ENCODE data around the gene PTPN21. TPM values are rescaled to one million over a fixed set of nuclear protein-coding genes. Genes with fewer than 3 reads are reported as not detected.
A peak's percentile ranks its signal among the peaks of the same experiment; 100 is the strongest.

The PTPN21 gene
- total RNA-seq, 2 donors from 2014 or later = 22.2 to 23.6 TPM

GRCh38 chr14:88546621-88547385 is 8.0 kb downstream of the PTPN21 start:
- intact Hi-C loops (cut with DNase I) = no loop called here
- no peaks in the 10 kb centered on the region for H3K9me3 ChIP-seq
- TF ChIP-seq CTCF (IDR thresholded peaks at IDR 0.05) = no peak
- H3K4me3 ChIP-seq = no peak overlapping the region
- H3K4me1 ChIP-seq = peaks cover 18% of the 10 kb centered on the region
- H3K9ac ChIP-seq (ENCODE audit: low read depth in 2 of 2, low read length in 2 of 2) = peak overlapping the region in 1 of 2 donors; percentile 58
- no peaks in the 10 kb centered on the region for H3K36me3 ChIP-seq
- H3K27ac ChIP-seq = peak overlapping the region; percentile 73
- DNase-seq = no peak
- no peaks in the 10 kb centered on the region for H3K27me3 ChIP-seq

- H3K9me3 ChIP-seq = no peaks in the 10 kb centered on the region
- no peaks in the 10 kb centered on the region for H3K36me3 ChIP-seq
- intact Hi-C loops (cut with DNase I) = no loop called here
- DNase-seq = no peak
- no peak for TF ChIP-seq CTCF (IDR thresholded peaks at IDR 0.05)
- H3K9ac ChIP-seq (ENCODE audit: low read depth in 2 of 2, low read length in 2 of 2) = no peak overlapping the region
- no peaks in the 10 kb centered on the region for H3K27me3 ChIP-seq
- no peak overlapping the region for H3K4me3 ChIP-seq
- H3K4me1 ChIP-seq = peaks cover 18% of the 10 kb centered on the region
- no peak overlapping the region for H3K27ac ChIP-seq
These were observed 9.6 kb downstream of the PTPN21 start for GRCh38 chr14:88545256-88545655.

- H3K4me3 ChIP-seq = no peak overlapping the region
- DNase-seq = peak; percentile 64
These were observed 11.7 kb downstream of the PTPN21 start for GRCh38 chr14:88542857-88543795.

GRCh38 chr14:88541324-88541723 is 13.5 kb downstream of the PTPN21 start:
- TF ChIP-seq CTCF (IDR thresholded peaks at IDR 0.05) = no peak
- intact Hi-C loops (cut with DNase I) = no loop called here
- Histone ChIP-seq H3K4me3 (no peak overlapping the region), H3K9me3 (no peaks in the 10 kb centered on the region), H3K4me1 (peaks cover 16% of the 10 kb centered on the region), H3K27ac (no peak overlapping the region), H3K36me3 (no peaks in the 10 kb centered on the region), H3K27me3 (no peaks in the 10 kb centered on the region), H3K9ac (ENCODE audit: low read depth in 2 of 2, low read length in 2 of 2) (no peak overlapping the region)
- no peak for DNase-seq

More at GRCh38 chr14:88542857-88543795, 11.7 kb downstream of the PTPN21 start:
- peak overlapping the region; percentile 63 for H3K27ac ChIP-seq
- no peaks in the 10 kb centered on the region for H3K27me3 ChIP-seq
- H3K36me3 ChIP-seq = no peaks in the 10 kb centered on the region
- no peak for TF ChIP-seq CTCF (IDR thresholded peaks at IDR 0.05)
- intact Hi-C loops (cut with DNase I) = no loop called here
- peaks cover 18% of the 10 kb centered on the region for H3K4me1 ChIP-seq
- H3K9ac ChIP-seq (ENCODE audit: low read depth in 2 of 2, low read length in 2 of 2) = peak overlapping the region in 1 of 2 donors; percentile 52
- no peaks in the 10 kb centered on the region for H3K9me3 ChIP-seq

GRCh38 chr14:88535813-88536212 is 19.0 kb downstream of the PTPN21 start:
- intact Hi-C loops (cut with DNase I) = no loop called here
- DNase-seq = no peak
- TF ChIP-seq CTCF (IDR thresholded peaks at IDR 0.05) = no peak
- Histone ChIP-seq H3K4me1 (peaks cover 5% of the 10 kb centered on the region), H3K4me3 (no peak overlapping the region), H3K27ac (peak overlapping the region; percentile 67), H3K36me3 (no peaks in the 10 kb centered on the region), H3K27me3 (no peaks in the 10 kb centered on the region), H3K9ac (ENCODE audit: low read depth in 2 of 2, low read length in 2 of 2) (peak overlapping the region in 1 of 2 donors; percentile 64), H3K9me3 (no peaks in the 10 kb centered on the region)
